ENCODE results near the gene ZNF407.

- no peak for TF ChIP-seq CTCF (IDR thresholded peaks at IDR 0.05)
- no peak for TF ChIP-seq EZH2phosphoT487 (IDR thresholded peaks at IDR 0.05)
- TF ChIP-seq EZH2 (IDR thresholded peaks at IDR 0.05) = no peak
Measured at GRCh38 chr18:74590671-74591070, 7.0 kb upstream of the ZNF407 start.

Data from neural progenitor cell (in vitro differentiated cells).